Mucosa of descending colon (tissue), 3 donors: Measurements from ENCODE around the gene STK4. TPM values are rescaled to one million over a fixed set of nuclear protein-coding genes. Genes with fewer than 3 reads are reported as not detected.

ENCODE experiments used
- ATAC-seq: fragments of 200-7000 bp; cut with Tn5 transposase; one replicate; pipeline ENCODE4 v1.9.1; 2020; ENCODE audit warnings: mild to moderate bottlenecking, moderate library complexity
- DNase-seq, 3 donors: peaks; one replicate each; pipeline ENCODE4 v3.0.0-alpha.2; 2020
- H3K36me3 ChIP-seq: fragments of 200-600 bp; one replicate; pipeline ENCODE4 v1.8.0; 2021; ENCODE audit warnings: low read depth, mild to moderate bottlenecking
- H3K4me1 ChIP-seq: fragments of 200-600 bp; one replicate; pipeline ENCODE4 v1.8.0; 2021; ENCODE audit warnings: low read depth, mild to moderate bottlenecking
- H3K4me3 ChIP-seq: fragments of 200-600 bp; one replicate; pipeline ENCODE4 v1.8.0; 2021; ENCODE audit warnings: mild to moderate bottlenecking
- H3K9me3 ChIP-seq: fragments of 200-600 bp; one replicate; pipeline ENCODE4 v1.8.0; 2021; ENCODE audit warnings: mild to moderate bottlenecking
- CTCF ChIP-seq: fragments of 200-600 bp; IDR thresholded peaks from one replicate; pipeline ENCODE4 v1.8.0; 2022; ENCODE audit warnings: antibody characterized with exemption, mild to moderate bottlenecking
- intact Hi-C, 2 donors: fragments of 100-400 bp; cut with DNase I in 1 of 2; cut with micrococcal nuclease in 1 of 2; formaldehyde crosslinking; loops; one replicate each; pipeline versions ENCODE4 v1.11.0 to v1.11.1; 2022; cut with DNase I, micrococcal nuclease
- total RNA-seq, 3 donors: library from RNA; stranded (reverse); fragmentation: NEBNext Ultra II Directional in 2 of 3; extraction: Animal tissue kit (Norgen Biotek cat#: 25700) in 2 of 3; gene quantifications; one replicate each; pipeline versions ENCODE4 v1.2.1 to v1.2.4, GENCODE V29; 2021 to 2023
- donor health status: DM: no; HTN: no; CAD: no; lungs with moderate emphysema.
- donor health status: DM: no; HTN: no; CAD: no.
- donor health status: DM: no; HTN: yes; CAD: no.

STK4 gene
- total RNA-seq, 3 donors from 2014 or later = 34.2 to 42.0 (median 36.6) TPM

GRCh38 chr20:45052698-45053429 is 86.6 kb downstream of the STK4 start:
- peak; percentile 34 for ATAC-seq
- intact Hi-C loops = no loop called here

GRCh38 chr20:45053430-45054351 is 87.4 kb downstream of the STK4 start:
- Histone ChIP-seq H3K4me1 (peaks cover 3% of the 10 kb centered on the region), H3K4me3 (no peak overlapping the region), H3K9me3 (no peaks in the 10 kb centered on the region), H3K36me3 (no peaks in the 10 kb centered on the region)
- TF ChIP-seq CTCF = no peak
- no peak for DNase-seq
- ATAC-seq = no peak
- intact Hi-C loops = no loop called here

More at GRCh38 chr20:45052698-45053429, 86.6 kb downstream of the STK4 start:
- DNase-seq = peak in 1 of 3 donors; percentile 5
- H3K36me3 ChIP-seq = no peaks in the 10 kb centered on the region
- H3K4me3 ChIP-seq = no peak overlapping the region
- no peaks in the 10 kb centered on the region for H3K4me1 ChIP-seq
- TF ChIP-seq CTCF = no peak
- no peaks in the 10 kb centered on the region for H3K9me3 ChIP-seq

DNA sequence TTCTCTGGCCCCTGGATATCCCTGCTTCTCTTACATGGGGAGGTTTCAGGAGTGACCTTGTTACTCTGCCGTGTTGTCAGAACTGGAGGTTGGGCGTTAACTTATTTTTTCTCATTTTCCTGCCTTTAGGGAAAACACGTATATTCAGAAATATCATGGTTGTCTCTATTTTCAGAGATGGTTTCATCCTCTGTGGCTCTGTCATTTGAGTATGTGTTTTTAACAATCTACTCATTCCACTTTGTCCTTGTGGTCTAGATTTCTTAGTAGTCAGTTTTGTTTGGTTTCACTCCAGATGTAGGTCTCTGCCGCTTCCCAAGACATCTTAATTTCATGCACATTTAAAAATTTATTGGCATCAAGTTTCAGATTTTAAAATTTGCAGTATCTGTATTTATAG is 88.7 kb downstream of the STK4 start:
- H3K4me3 ChIP-seq = no peak overlapping the region
- intact Hi-C loops = no loop called here

GRCh38 chr20:45056473-45057173 is 90.3 kb downstream of the STK4 start:
- ATAC-seq (no peak), DNase-seq (no peak)
- Histone ChIP-seq H3K4me3 (no peak overlapping the region), H3K36me3 (no peaks in the 10 kb centered on the region), H3K4me1 (peaks cover 4% of the 10 kb centered on the region), H3K9me3 (no peaks in the 10 kb centered on the region)
- TF ChIP-seq CTCF = no peak
- intact Hi-C loops = no loop called here

More for the DNA sequence above, 88.7 kb downstream of the STK4 start:
- H3K36me3 ChIP-seq = no peaks in the 10 kb centered on the region
- H3K4me1 ChIP-seq = peaks cover 4% of the 10 kb centered on the region
- no peak for TF ChIP-seq CTCF
- DNase-seq (no peak), ATAC-seq (no peak)
- no peaks in the 10 kb centered on the region for H3K9me3 ChIP-seq

DNA sequence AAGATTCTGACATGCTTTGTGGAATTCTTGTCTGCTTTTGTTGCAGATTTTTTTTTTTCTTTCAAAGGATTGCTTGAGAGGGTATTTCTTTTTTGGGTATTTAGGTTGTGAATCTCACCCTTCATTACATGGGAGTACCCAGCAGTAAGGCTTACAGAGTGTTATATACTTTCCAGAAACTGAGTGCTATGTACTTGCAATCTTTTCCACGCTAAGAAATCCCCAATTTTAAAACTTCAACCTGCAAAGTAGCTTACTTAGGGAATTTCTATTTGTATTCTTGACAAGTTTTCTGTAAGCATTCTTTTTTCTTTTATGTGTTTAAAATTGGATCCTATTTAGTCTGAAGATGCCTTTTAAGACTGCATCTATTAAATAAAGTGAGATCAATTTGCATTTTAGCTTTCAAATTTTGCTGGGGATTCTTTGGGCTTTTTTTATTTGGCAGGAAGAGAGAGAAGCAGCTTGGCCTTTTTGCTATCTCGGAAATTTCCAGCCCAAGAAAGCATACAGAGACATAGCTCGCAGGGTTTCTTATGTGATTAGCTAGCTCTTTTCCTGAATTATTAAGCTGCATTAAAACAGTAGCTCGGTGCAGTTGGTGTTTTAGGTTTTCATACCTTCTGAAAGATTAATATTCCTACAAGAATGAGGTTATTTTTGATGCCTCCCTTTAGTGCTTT is 92.0 kb downstream of the STK4 start:
- no peak for TF ChIP-seq CTCF
- ATAC-seq (no peak), DNase-seq (no peak)
- intact Hi-C loops = no loop called here
- H3K4me3 ChIP-seq = no peak overlapping the region
- no peaks in the 10 kb centered on the region for H3K36me3 ChIP-seq
- no peaks in the 10 kb centered on the region for H3K9me3 ChIP-seq
- H3K4me1 ChIP-seq = peaks cover 6% of the 10 kb centered on the region
